Measurements from ENCODE around the gene SYNE1. TPM values are rescaled to one million over a fixed set of nuclear protein-coding genes. Genes with fewer than 3 reads are reported as not detected.

Gene SYNE1
- total and polyA plus RNA-seq, 10 of the 15 experiments (the other 5 are each of a cell fraction or from before 2014, with no cell fraction given), result 2.3 to 28.7 (median 14.1) TPM

- in situ Hi-C loops (cut with MboI), result no loop called here
These were observed 429.0 kb downstream of the SYNE1 start for GRCh38 chr6:152207915-152208714.

More at GRCh38 chr6:152207915-152208714, 429.0 kb downstream of the SYNE1 start:
- POLR2A ChIA-PET, result no interaction called here
- SMC1A ChIA-PET (ENCODE audit: uncharacterized antibody, unreplicated experiment), result interaction anchor here (0.9 kb wide), 1 partner anchor 149 kb away, joined by 3 read pairs; no protein-coding TSS in a partner anchor
- H3K9me3 ChIP-seq (replicated peaks; ENCODE audit: control insufficient read depth, insufficient read depth, low read length), result no peaks in the 10 kb centered on the region
- CTCF ChIA-PET, result interaction anchor here (0.7 to 1.4 kb wide), 2 partner anchors 49 to 131 kb away, joined by 3 to 4 read pairs; no protein-coding TSS in a partner anchor
- DNase-seq (ENCODE audit: low read depth, low spot score) (no peak), FAIRE-seq (no peak), ATAC-seq (no peak)
- 95% methylated on average over 12 of the region's 12 CpGs for WGBS (ENCODE audit: insufficient coverage, insufficient replicate concordance, low lambda C conversion rate, missing lambda C conversion rate)
- RAD21 ChIA-PET (ENCODE audit: unreplicated experiment), result no interaction called here
- no peak overlapping the region for H3K27ac ChIP-seq (ENCODE audit: control insufficient read depth, insufficient read depth)
- intact Hi-C loops (cut with micrococcal nuclease; ENCODE audit: unreplicated experiment), result loop anchor here (2.0 kb wide), 1 partner anchor 131 kb away; no protein-coding TSS in a partner anchor
- H3K27me3 ChIP-seq (replicated peaks in 1 of 2; ENCODE audit: control insufficient read depth in 2 of 2, insufficient read depth in 2 of 2, low read length in 1 of 2), result no peaks in the 10 kb centered on the region
- no peak overlapping the region for H2AFZ ChIP-seq (ENCODE audit: control insufficient read depth, low read depth, low read length)
- BruUV-seq (replicated peaks), result no TSS peak
- no peak overlapping the region for H3K4me2 ChIP-seq (ENCODE audit: control insufficient read depth, insufficient read depth)
- TF ChIP-seq, protein P1, sequence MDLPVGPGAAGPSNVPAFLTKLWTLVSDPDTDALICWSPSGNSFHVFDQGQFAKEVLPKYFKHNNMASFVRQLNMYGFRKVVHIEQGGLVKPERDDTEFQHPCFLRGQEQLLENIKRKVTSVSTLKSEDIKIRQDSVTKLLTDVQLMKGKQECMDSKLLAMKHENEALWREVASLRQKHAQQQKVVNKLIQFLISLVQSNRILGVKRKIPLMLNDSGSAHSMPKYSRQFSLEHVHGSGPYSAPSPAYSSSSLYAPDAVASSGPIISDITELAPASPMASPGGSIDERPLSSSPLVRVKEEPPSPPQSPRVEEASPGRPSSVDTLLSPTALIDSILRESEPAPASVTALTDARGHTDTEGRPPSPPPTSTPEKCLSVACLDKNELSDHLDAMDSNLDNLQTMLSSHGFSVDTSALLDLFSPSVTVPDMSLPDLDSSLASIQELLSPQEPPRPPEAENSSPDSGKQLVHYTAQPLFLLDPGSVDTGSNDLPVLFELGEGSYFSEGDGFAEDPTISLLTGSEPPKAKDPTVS (IDR thresholded peaks at IDR 0.05; ENCODE audit: low read depth, low read length), result no peak
- TF ChIP-seq, protein P2, sequence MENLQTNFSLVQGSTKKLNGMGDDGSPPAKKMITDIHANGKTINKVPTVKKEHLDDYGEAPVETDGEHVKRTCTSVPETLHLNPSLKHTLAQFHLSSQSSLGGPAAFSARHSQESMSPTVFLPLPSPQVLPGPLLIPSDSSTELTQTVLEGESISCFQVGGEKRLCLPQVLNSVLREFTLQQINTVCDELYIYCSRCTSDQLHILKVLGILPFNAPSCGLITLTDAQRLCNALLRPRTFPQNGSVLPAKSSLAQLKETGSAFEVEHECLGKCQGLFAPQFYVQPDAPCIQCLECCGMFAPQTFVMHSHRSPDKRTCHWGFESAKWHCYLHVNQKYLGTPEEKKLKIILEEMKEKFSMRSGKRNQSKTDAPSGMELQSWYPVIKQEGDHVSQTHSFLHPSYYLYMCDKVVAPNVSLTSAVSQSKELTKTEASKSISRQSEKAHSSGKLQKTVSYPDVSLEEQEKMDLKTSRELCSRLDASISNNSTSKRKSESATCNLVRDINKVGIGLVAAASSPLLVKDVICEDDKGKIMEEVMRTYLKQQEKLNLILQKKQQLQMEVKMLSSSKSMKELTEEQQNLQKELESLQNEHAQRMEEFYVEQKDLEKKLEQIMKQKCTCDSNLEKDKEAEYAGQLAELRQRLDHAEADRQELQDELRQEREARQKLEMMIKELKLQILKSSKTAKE (IDR thresholded peaks at IDR 0.05; ENCODE audit: low read depth, poor library complexity, severe bottlenecking), result no peak
- TF ChIP-seq SMAD1 (IDR thresholded peaks at IDR 0.05; ENCODE audit: low read depth, partially characterized antibody) (no peak), ATF3 (IDR thresholded peaks at IDR 0.05; ENCODE audit: borderline replicate concordance, extremely low read depth, low read depth, low read length) (no peak), STAT3 (IDR thresholded peaks at IDR 0.05; ENCODE audit: low read depth, low read length) (no peak), HCFC1 (IDR thresholded peaks at IDR 0.05; ENCODE audit: low read length) (no peak), CBX3 (IDR thresholded peaks at IDR 0.05; ENCODE audit: borderline replicate concordance, low read depth) (no peak), TCF7 (IDR thresholded peaks at IDR 0.05; ENCODE audit: borderline replicate concordance) (no peak), ZBTB33 (IDR thresholded peaks at IDR 0.05) (no peak), CHD1 (IDR thresholded peaks at IDR 0.05; ENCODE audit: low read depth, low read length) (no peak), FOXM1 (IDR thresholded peaks at IDR 0.05; ENCODE audit: low read depth, low read length) (no peak), TAF1 (IDR thresholded peaks at IDR 0.05; ENCODE audit: borderline replicate concordance, low read depth, low read length) (no peak), POLR2AphosphoS5 (IDR thresholded peaks at IDR 0.05; ENCODE audit: low read length) (no peak)
- peaks cover 0 to 19% of the 10 kb centered on the region in 2 experiments; a peak in 2 of 4 replicates for H3K36me3 ChIP-seq (ENCODE audit: control insufficient read depth in 2 of 2, insufficient read depth in 2 of 2, low read length in 1 of 2)
- no peak overlapping the region for H3K9ac ChIP-seq (ENCODE audit: control insufficient read depth, insufficient read depth, low read length)
- no peaks in the 10 kb centered on the region for H3K4me1 ChIP-seq (ENCODE audit: control insufficient read depth, insufficient read depth, low read length)
- H3K79me2 ChIP-seq (ENCODE audit: control insufficient read depth, insufficient read depth, low read length), result no peaks in the 10 kb centered on the region
- H4K20me1 ChIP-seq (ENCODE audit: control insufficient read depth, insufficient read depth), result no peaks in the 10 kb centered on the region
- no peak overlapping the region for H3K4me3 ChIP-seq
